ENCODE measurements around the gene CDK2AP2. TPM values are rescaled to one million over a fixed set of nuclear protein-coding genes. Genes with fewer than 3 reads are reported as not detected.

CDK2AP2 gene
- total RNA-seq, 4 donors from 2014 or later = 90.0 to 240 (median 148) TPM

DNA sequence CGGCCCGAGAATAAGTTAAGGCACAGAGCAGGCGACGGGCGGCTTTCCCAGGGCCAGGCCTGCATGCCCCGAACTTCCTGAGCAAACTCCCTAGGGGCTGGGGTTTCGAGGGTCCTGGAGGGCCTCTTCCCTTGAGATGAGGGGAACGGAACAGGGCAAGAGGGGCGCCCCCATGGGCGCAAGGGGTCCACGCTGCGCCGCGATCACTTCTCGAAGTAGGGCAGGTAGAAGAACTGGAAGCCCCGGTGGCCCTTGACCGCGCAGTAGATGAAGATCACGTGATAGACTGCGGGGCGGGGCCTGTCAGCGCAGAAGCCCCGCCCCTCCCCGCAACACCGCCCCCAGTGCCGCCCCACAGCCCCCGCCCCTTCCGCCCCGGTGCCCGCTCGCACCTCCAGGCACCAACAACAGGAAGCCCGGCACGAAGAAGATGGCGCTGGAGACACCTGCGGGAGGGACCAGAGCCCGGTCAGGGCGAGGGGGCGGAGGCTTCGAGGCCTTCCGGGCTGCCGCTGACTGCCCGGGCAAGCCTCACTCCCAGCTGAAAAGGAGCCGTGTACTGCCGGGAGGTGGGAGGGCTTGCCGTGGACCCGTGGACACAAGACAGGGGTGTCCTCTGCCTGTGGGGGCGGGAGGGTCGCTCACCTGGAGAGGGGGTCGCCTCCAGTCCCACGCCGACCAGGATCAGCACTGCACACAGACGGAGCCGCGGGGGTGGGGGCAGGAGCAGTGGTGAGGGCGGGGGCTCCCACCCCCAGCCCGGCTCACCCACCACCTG, 43.4 kb downstream of the CDK2AP2 start:
- no peaks in the 10 kb centered on the region for H3K9me3 ChIP-seq
- H3K36me3 ChIP-seq = no peaks in the 10 kb centered on the region
- DNase-seq = peak; percentile 91
- peaks cover 21 to 53% of the 10 kb centered on the region in 2 donors for H3K4me1 ChIP-seq
- H3K27ac ChIP-seq = peak overlapping the region; percentile 79 to 99 (median 95)
- WGBS, 2 donors = 35 to 36% methylated on average over 12 to 20 of the region's 56 CpGs
- H3K4me3 ChIP-seq (replicated peaks in 1 of 3) = peak overlapping the region; percentile 22 to 71 (median 56)
- TF ChIP-seq POLR2A (IDR thresholded peaks at IDR 0.05) = peak; percentile 10 to 78
- TF ChIP-seq, protein P1, sequence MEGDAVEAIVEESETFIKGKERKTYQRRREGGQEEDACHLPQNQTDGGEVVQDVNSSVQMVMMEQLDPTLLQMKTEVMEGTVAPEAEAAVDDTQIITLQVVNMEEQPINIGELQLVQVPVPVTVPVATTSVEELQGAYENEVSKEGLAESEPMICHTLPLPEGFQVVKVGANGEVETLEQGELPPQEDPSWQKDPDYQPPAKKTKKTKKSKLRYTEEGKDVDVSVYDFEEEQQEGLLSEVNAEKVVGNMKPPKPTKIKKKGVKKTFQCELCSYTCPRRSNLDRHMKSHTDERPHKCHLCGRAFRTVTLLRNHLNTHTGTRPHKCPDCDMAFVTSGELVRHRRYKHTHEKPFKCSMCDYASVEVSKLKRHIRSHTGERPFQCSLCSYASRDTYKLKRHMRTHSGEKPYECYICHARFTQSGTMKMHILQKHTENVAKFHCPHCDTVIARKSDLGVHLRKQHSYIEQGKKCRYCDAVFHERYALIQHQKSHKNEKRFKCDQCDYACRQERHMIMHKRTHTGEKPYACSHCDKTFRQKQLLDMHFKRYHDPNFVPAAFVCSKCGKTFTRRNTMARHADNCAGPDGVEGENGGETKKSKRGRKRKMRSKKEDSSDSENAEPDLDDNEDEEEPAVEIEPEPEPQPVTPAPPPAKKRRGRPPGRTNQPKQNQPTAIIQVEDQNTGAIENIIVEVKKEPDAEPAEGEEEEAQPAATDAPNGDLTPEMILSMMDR (IDR thresholded peaks at IDR 0.05) = no peak
- H3K27me3 ChIP-seq = no peaks in the 10 kb centered on the region
- intact Hi-C loops (cut with DNase I) = loop anchor here (5.0 to 10.0 kb wide), 2 partner anchors 42 to 70 kb away; partner anchors contain the start of gene RAD9A

DNA sequence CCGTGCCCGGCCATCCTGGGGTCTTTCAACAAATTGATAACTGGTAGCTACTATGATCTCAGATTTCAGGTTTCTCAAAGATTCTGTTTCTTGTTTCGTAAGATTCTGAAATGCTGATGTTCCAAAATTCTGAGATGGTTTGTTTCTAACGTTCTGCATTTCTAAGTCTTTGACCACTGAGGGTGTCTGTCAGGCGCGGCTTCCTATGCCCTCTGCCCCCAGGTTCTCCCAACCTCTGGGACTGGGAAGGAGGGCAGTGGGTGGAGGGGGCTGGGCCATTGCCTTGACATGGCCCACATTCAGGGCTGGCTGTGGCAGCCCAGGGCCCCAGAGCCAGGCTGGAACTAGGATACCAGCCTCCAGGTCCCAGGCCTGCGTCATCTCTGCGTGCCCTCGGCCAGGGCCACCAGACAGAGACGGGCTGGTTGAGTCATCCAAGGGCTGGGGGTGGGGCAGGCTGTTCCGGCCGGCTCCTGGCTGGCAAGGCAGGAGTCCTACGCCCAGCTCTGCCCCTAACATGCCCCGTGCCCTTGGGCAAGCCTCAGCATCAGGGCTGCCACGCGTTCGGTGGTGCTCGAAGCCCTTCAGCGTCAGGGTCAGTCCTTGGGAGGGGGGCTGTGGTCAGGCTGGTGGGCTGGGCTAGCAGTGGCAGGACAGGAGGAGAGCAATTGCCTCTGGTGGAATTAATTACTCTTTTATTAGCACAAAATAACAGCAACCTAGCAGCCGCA, 44.1 kb downstream of the CDK2AP2 start:
- Histone ChIP-seq H3K36me3 (no peaks in the 10 kb centered on the region), H3K4me1 (peaks cover 19 to 54% of the 10 kb centered on the region in 2 donors), H3K4me3 (replicated peaks in 1 of 3) (peak overlapping the region in 1 of 3 donors; percentile 56), H3K9me3 (no peaks in the 10 kb centered on the region), H3K27me3 (no peaks in the 10 kb centered on the region), H3K27ac (peak overlapping the region; percentile 79 to 99 (median 95))
- peak; percentile 32 to 38 for DNase-seq
- WGBS, 2 donors = 81 to 91% methylated on average over 7 to 14 of the region's 20 CpGs
- intact Hi-C loops (cut with DNase I) = loop anchor here (10.0 kb wide), 1 partner anchor 69 kb away; the partner anchor contains the start of gene RAD9A
- no peak for TF ChIP-seq POLR2A (IDR thresholded peaks at IDR 0.05)
- TF ChIP-seq, protein P1 (IDR thresholded peaks at IDR 0.05) = no peak

DNA sequence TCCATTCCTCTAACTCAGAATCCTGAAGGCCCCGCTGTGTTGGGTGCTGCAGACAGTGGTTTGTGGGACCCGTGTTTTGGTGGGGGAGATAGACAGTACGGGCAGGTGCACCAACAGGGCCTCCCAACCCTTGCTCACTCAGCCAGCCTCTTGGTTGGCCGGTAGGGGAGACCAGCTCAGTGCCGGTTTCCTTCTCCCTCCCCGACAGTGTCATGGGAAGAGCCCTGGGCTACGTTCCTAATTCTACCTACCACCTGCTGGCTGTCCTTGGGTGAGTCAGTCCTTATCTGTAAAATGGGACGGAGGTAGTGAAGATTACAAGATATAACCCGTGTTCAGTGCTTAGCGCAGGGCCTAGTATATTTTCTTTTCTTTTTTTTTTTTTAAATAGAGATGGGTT, 44.8 kb downstream of the CDK2AP2 start:
- H3K9me3 ChIP-seq = no peaks in the 10 kb centered on the region
- WGBS, 2 donors = 98% methylated on average over 10 of the region's 10 CpGs
- TF ChIP-seq, protein P1 (IDR thresholded peaks at IDR 0.05) = no peak
- no peak for TF ChIP-seq POLR2A (IDR thresholded peaks at IDR 0.05)
- no peak overlapping the region for H3K4me3 ChIP-seq (replicated peaks in 1 of 3)
- intact Hi-C loops (cut with DNase I) = loop anchor here (10.0 kb wide), 1 partner anchor 68 kb away; the partner anchor contains the start of gene RAD9A
- DNase-seq = no peak
- peaks cover 16 to 51% of the 10 kb centered on the region in 2 donors for H3K4me1 ChIP-seq
- no peaks in the 10 kb centered on the region for H3K27me3 ChIP-seq
- no peaks in the 10 kb centered on the region for H3K36me3 ChIP-seq
- H3K27ac ChIP-seq = peak overlapping the region in 1 of 3 donors; percentile 95

DNA sequence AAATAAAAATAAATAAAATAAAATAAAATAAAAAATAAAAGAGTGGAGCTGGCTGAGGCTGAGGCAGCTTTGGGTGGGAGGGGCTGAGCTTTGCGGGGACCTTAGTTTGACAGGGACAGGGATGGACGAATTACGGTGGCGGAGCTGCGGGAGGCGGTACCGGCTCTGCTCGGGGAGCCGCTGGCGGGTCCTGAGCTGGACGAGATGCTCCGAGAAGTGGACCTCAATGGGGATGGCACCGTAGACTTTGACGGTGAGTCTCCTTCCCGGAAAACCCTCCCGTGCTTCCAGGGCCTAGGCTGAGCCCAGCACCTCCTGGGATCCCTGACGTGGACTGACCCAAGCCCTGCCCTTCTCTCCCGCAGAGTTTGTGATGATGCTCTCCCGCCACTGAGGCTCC, 49.7 kb downstream of the CDK2AP2 start:
- DNase-seq = no peak

More for the DNA sequence above, 49.7 kb downstream of the CDK2AP2 start:
- intact Hi-C loops (cut with DNase I) = no loop called here
- H3K27ac ChIP-seq = no peak overlapping the region
- H3K36me3 ChIP-seq = no peaks in the 10 kb centered on the region
- H3K4me3 ChIP-seq (replicated peaks in 1 of 3) = no peak overlapping the region
- WGBS, 2 donors = 91 to 94% methylated on average over 19 of the region's 19 CpGs
- TF ChIP-seq, protein P1 (IDR thresholded peaks at IDR 0.05) = no peak
- TF ChIP-seq POLR2A (IDR thresholded peaks at IDR 0.05) = no peak
- H3K9me3 ChIP-seq = no peaks in the 10 kb centered on the region
- H3K4me1 ChIP-seq = peaks cover 0 to 9% of the 10 kb centered on the region in 2 donors
- no peaks in the 10 kb centered on the region for H3K27me3 ChIP-seq

Measured in thyroid gland (tissue), 4 donors.